Measurements from ENCODE around the gene ABCA12.
"Not testable (repeated sequence)": the region's sequence is repeated elsewhere in the genome, so short reads cannot be mapped to it uniquely, and the experiment has no call there.

The ABCA12 gene, protein sequence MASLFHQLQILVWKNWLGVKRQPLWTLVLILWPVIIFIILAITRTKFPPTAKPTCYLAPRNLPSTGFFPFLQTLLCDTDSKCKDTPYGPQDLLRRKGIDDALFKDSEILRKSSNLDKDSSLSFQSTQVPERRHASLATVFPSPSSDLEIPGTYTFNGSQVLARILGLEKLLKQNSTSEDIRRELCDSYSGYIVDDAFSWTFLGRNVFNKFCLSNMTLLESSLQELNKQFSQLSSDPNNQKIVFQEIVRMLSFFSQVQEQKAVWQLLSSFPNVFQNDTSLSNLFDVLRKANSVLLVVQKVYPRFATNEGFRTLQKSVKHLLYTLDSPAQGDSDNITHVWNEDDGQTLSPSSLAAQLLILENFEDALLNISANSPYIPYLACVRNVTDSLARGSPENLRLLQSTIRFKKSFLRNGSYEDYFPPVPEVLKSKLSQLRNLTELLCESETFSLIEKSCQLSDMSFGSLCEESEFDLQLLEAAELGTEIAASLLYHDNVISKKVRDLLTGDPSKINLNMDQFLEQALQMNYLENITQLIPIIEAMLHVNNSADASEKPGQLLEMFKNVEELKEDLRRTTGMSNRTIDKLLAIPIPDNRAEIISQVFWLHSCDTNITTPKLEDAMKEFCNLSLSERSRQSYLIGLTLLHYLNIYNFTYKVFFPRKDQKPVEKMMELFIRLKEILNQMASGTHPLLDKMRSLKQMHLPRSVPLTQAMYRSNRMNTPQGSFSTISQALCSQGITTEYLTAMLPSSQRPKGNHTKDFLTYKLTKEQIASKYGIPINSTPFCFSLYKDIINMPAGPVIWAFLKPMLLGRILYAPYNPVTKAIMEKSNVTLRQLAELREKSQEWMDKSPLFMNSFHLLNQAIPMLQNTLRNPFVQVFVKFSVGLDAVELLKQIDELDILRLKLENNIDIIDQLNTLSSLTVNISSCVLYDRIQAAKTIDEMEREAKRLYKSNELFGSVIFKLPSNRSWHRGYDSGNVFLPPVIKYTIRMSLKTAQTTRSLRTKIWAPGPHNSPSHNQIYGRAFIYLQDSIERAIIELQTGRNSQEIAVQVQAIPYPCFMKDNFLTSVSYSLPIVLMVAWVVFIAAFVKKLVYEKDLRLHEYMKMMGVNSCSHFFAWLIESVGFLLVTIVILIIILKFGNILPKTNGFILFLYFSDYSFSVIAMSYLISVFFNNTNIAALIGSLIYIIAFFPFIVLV (N-terminal part only)

DNA sequence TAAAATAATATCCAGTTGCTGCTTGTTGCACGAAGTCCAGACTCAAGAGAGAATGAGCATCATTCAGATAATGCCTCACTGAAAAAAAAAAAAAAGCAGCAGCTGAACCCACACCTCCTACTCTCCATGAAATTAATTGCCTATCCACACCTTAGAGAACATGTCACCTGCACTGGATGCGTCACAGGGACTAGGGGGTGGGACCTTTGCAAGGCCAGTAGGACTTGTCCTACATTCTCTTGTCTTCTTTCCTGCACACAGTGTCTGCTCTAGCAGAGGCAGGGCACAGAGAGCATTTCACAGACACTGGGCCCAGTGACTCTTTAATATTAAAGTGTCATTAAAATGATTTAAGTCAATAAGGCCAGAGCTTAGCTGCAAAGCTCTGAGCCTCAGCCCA, at the start of gene ABCA12:
Gene ABCA12 (minus strand): TSS at position 148 of the 400 bp plus-strand sequence. CDS start 418 bp downstream, outside the sequence.
- no peak for DNase-seq (ENCODE audit: low spot score)

DNA sequence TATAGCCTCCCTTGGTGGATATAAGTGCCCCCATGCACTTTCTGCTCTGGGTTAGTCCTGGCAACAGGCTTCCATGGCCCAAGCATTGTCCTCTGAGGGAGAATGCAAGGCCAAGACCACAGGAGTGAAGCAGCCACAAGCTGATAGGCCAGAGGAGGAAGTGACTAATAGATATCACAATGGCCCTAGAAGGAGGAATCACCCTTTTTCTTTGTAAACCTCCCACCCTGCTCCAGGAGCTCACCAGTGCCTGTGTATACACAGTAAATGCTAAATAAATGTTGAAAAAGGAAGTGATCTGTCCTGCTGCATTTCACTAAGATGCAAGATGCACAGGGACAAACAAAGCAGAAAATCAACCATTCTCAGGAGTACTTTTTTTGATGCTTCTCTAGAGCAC, 49.7 kb upstream of the ABCA12 start:
- no peak for DNase-seq (ENCODE audit: low spot score)

DNA sequence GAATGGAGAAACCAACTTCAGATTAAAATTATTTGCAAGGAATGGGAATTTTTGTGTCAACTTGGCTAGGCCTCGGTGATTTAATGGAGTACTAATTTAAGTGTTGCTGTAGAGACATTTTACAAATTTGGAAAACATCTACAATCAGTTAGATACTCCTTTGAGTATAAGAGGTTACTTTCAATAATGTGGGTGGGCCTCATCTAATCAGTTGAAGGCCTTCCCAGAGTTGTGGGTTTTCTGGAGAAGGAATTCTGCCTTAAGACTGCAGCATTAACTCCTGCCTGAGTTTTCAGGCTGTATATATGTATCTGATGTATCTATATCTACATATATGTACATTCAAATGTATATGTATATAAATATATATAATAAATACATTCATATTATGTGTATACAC, 47.6 kb upstream of the ABCA12 start:
- DNase-seq (ENCODE audit: low spot score), result no peak

DNA sequence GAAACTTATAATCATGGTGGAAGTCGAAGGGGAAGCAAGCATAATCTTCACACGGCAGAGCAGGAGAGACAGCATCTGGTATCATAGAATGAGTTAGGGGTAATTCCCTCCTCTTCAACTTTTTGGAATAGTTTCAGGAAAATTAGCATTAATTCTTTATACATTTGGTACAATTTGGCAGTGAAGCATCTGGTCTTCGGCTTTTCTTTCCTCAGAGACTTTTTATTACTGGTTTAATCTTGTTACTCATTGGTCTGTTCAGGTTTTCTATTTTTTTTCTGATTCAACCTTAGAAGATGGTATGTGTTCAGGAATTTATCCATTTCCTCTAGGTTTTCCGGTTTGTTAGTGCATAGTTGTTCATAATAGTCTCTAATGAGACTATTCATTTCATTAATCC, 39.7 kb upstream of the ABCA12 start:
- DNase-seq (ENCODE audit: low spot score), result no peak

DNA sequence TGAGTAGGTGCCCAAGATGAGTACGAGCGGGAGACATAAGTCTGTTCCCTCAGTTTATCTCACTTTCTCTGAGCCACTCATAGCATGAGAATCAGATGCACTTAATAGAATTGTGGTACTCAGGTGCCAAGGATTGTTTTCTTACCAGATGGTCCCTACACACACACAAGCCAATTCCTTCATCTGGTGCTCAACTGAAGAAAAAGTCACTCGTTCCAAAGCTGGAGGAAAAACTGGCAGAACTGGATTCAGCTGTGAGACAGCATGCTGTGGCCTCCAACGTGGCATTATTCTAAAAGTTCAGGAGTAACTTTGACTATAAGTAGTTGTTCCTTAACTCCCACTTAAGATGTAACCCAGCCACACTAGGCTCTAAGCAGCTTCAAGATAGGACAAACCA, 33.4 kb upstream of the ABCA12 start:
- DNase-seq (ENCODE audit: low spot score), result no peak

DNA sequence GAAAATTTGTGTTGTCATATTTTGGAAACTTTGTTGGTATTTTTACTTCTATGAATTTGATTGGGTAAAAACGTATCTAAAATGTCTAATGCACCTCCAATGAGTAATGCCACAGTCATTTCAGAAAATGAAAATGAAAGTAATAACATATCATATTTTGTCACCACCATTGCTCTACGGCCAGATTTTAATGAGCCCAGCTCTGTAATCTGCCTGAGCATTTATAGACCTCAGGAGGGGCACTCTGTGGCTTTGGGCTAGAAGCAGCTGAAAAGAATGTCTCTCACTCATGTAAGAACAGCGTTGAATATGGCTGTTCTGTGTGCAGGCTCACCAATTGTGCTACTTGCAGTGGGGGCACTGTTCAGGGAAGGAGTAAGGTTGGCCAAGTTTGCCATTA, 32.7 kb upstream of the ABCA12 start:
- peak; percentile 42 for DNase-seq (ENCODE audit: low spot score)

DNA sequence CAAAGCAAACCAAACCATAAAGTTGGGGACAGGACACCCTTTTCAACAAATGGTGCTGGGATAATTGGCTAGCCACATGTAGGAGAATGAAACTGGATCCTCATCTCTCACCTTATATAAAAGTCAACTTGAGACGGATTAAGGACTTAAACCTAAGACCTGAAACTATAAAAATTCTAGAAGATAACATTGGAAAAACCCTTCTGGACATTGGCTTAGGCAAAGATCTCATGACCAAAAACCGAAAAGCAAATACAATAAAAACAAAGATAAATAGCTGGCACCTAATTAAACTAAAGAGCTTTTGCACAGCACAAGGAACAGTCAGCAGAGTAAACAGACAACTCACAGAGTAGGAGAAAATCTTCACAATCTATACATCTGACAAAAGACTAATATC, 28.1 kb upstream of the ABCA12 start:
- DNase-seq (ENCODE audit: low spot score), result not testable (repeated sequence)

DNA sequence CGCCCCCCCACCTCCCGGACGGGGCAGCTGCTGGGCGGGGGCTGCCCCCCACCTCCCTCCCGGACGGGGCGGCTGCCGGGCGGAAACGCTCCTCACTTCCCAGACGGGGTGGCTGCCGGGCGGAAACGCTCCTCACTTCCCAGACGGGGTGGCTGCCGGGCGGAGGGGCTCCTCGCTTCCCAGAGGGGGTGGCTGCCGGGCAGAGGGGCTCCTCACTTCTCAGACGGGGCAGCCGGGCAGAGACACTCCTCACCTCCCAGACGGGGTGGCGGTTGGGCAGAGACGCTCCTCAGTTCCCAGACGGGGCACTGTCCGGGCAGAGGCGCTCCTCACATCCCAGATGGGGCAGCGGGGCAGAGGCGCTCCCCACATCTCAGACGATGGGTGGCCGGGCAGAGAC, 24.9 kb upstream of the ABCA12 start:
- not testable (repeated sequence) for DNase-seq (ENCODE audit: low spot score)

DNA sequence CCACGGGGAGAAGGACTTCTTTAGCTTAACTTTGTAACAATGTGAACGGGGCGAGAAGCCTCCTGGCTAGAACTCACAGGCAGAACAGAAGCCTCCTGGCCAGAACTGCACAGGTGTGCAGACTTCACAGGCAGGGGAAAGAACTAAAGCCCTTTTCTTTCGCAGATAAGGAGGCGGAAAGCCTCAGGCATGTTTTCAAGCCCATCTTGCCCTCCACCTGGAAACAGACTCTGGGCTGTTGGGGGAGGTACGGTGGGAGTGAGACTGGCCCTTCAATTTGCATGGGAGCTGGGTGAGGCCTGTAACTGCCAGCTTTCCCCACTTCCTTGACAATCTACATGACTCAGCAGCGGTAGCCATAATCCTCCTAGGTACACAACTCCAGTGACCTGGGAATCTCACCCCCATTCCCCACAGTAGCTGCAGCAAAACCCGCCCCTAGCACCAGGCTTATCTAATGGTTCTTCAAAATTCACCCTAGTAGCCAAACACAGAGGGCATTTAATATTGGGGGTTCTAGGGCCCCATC, 22.9 kb upstream of the ABCA12 start:
- DNase-seq (ENCODE audit: low spot score), result no peak

DNA sequence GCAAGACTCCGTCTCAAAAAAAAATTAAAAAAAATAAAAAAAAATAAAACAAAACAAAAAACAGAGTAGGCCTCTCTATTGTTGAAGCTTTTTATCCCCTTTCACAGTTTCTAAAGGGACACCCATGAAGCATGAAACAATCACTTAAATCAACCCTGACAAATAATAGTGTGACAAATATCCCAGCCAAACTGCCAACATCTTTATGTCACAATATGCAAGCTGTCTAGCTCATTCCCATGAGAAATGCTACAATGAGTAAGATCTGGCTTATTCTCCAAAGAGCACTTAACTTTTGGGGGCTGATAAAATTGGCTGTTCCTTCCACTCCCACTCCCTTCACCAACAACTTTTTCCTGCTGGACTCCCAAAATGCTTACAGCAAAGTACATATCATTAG, 21.7 kb upstream of the ABCA12 start:
- DNase-seq (ENCODE audit: low spot score), result no peak

DNA sequence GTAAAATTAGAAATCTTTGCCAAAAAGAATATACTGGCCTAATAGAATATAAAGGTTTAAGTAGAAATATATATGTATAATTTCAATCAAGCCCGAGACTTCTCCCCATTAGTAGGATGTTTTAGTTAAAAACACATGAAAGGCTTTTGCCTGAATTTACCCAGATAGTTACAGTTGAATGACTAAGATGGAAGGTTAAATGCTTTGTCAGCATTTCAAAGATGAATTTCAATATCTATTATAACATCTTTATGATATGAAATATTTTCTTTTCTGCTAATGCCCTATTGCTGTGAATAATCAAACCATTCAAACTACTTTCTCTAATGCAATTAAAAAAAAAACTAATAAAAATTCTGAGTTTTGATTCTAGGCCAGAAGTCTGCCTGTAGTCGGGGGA, 18.0 kb upstream of the ABCA12 start:
- DNase-seq (ENCODE audit: low spot score), result no peak

DNA sequence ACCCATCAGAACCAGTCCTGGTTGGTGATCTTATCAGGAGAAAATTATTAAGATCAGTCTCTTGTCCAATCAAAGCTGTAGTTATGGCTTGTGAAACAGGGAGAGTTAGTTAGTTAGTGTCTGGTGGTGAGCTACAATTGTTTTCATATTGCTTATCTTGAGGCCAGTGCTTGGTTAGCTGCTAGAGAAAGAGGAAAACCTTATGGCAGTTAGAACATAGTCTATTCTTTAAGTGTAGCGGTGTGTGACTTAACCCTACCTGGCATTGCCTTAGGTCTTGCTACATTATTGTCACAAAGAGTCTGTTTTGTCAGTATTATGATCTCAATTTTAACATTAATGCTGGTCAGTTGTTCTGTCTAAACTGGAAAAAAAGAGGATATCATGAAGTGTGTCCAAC, 11.5 kb upstream of the ABCA12 start:
- no peak for DNase-seq (ENCODE audit: low spot score)

DNA sequence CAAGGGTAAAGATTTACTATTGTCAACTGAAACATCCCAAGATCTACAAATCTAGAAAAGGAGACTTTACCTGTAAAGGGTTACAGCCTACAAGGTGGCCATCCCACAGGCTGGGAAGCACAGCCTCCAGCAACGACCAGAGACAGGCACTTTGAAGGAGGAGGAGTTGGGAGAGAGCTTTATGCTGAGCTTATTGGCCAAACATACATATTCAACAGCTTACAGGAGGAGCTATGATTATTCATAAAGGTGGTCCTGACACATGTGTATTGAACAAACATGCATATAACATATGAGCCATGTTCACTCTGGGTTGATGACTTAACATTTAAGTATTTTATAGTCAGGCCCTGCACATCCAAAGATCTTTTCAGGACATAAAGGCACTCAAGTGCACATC, 11.1 kb upstream of the ABCA12 start:
- no peak for DNase-seq (ENCODE audit: low spot score)

DNA sequence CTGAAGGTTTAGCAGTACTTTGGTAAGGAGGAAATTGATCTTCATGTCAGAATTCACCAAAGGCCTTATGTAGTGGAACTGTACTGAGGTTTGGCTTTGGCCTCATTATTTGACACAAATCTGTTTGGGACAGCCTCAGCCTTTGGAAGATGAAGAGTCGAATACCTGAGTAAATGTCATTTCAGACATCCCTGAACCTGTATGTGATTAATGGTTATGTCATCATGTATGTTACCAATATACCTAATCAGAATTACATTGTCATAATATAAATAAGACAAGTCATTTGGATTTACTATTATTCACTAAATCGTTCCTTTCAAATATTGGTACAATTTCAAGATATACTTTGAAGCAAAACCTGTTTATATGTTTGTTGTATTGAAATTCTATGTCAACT, 10.6 kb upstream of the ABCA12 start:
- DNase-seq (ENCODE audit: low spot score), result no peak

DNA sequence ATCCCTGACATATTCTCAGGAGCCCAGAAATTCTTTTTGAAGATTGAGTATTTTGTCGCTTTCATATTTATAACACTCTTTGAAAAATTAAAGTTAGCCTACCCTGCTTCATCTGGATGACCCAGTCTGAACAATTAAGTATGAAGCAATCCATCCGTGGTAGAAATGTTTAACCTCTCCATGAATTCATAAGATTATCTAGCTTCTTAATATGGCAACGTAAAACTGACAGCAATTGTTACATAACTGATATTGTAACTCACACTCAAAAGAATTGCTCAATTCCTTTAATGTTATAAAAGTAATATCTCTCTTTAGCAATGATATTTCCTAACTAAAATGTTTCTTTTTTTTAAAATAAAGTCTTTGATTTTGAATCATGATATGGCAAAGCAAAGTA, 7.2 kb upstream of the ABCA12 start:
- no peak for DNase-seq (ENCODE audit: low spot score)

DNA sequence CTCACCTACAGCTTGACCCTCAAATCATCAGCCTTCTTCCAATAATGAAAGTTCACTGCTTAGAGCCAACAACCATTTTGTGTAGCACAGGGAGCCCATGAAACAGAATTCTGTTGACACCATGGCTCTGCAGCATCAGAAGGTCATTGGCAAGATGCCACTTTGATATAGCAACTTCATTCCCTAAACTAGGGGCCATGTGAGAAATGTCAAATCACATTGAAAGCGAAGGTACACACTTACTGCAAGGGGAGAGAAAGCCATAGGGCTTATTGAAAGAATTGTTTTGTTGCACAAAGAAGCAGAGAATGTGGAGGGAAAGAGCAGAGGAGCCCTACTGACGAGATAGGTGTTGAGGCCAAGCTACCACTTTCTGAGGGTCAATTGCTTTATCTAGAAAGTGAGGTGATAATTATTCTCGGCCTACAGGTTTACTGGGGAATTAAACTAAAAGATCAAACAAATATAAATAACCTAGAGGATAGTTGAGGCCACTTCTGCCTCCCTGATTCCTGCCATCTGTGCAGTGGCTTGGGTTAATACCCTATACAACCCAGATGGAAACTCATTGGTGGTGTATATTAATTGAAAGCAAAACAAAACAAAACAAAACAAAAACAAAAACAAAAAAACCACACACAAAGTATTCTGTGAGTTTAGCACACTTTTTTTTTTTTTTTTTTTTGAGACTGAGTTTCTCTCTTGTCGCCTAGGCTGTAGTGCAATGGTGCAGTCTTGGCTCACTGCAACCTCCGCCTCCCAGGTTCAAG, 5.9 kb upstream of the ABCA12 start:
- no peak for DNase-seq (ENCODE audit: low spot score)

DNA sequence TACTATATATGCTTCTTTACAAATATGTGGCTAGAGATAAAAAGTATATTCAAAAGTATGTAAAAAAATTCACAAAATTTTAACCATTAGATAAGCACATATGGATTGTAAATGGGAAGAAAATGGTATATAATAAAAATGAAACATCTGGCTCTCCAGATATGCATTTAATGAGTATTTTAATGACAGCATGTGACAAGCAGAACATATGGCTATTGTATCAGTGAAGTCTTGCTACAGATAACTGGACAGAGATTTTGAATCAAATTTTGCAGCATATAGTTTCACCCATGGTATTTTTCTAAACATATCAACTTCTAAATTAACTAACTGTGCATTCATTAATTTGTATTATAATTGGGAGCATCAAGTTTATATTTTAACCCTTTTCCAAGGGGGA, 5.0 kb upstream of the ABCA12 start:
- no peak for DNase-seq (ENCODE audit: low spot score)

DNA sequence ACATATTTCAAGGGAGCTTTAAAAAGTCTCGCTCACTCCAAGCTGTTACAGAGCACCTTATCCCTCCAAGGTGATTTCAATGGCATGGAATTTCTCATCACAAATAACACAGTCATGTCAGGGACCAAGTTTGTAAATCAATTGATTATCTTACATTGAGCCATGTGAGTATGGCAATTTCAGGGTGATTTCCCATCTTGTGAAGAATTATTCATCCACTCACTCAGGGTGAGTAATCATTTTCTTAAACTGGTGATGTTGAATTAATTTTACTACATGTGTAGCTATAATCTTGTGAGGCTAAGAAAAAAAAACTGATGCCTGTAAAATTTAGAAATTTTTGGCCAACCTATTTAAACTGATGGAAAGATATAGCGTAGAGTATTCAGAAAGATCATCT, 3.3 kb upstream of the ABCA12 start:
- no peak for DNase-seq (ENCODE audit: low spot score)

DNA sequence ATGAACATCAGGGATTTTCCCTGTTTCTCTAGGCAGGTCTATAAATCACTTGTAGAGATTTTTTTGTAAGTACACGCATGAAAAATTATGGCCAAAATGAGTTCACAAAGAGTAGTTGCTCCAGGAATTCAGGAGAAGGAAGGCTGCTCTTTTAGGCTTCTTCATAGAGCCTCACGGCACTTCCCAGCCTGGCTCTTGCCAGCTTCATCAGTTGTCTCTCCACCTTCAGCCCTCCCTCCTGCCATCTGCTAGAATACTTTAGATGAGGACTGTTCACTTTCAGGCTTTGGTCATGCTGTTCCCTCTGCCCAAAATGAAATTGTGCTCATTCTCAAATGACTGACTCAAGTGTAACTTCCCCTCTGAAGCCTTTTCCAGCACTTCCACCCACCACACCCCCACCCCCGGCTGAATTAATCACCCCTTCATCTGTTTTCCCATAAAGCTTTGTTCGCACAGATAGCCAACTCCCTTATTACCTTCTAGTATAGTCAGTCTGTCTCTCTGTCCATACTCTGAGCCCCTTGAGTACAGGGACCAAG, 1.8 kb upstream of the ABCA12 start:
- no peak for DNase-seq (ENCODE audit: low spot score)

DNA sequence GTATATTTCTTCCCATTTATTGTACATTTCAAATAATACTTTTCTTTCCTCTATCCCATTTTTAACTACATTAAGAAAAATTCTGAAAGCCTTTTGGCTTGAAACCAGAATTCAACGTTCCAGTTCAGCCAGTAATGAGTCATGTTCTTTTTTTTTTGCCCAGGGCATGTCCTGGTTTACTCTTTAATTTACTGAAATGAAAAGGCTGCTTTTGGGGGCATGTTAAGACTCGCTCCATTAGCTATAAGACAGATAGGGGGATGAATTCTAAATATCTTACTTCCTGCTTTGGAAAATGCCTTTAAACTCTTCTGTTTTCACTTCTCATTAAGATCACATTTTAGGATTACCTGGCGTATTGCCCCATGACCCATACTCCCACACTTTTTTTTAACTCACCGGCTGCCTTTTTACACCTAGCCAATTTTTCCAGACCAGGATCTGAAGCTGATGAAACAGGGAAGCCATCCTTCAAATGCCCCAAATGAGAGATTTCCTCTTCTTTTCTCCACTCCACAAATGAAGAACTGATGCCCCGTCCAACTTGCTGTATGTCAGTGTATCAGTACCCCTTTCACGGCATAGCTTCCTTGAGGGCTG, 585 bp downstream of the ABCA12 start:
- DNase-seq (ENCODE audit: low spot score), result no peak

DNA sequence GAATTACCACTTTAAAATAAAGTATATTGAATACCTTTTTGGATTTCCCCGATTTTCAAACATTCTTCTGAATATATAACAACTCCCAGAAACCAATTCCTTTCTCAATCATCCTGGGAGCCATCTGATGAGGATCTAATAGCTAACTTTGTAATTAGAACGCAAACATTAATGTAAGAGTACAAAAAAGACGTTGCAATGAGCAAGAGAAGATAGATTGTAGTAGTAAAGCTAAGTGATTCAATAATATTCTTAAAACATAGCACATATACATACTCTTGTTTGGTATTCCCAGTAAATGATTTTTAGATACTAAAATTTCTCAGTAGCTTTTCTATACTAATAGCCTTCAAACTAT, 1.1 kb downstream of the ABCA12 start:
- DNase-seq (ENCODE audit: low spot score), result no peak

All from RKO (cell line).